IPS-15b (cell line): Measurements from ENCODE around the gene OR5I1.

Source experiments
- H3K27me3 ChIP-seq: one replicate; pipeline ENCODE4 v1.6.1; 2013; ENCODE audit warnings: low read length; ENCODE audit not compliant: control insufficient read depth, insufficient read depth
- H3K36me3 ChIP-seq: one replicate; pipeline ENCODE4 v1.6.1; 2013; ENCODE audit warnings: low read length; ENCODE audit not compliant: control insufficient read depth, insufficient read depth
- H3K4me1 ChIP-seq: one replicate; pipeline ENCODE4 v1.6.1; 2013; ENCODE audit warnings: mild to moderate bottlenecking, low read length; ENCODE audit not compliant: control insufficient read depth, insufficient read depth
- H3K4me3 ChIP-seq: one replicate; pipeline ENCODE4 v1.5.1; 2013; ENCODE audit warnings: low read depth, low read length
- H3K9ac ChIP-seq: one replicate; pipeline ENCODE4 v1.6.1; 2013; ENCODE audit warnings: low read depth, mild to moderate bottlenecking, low read length
- H3K9me3 ChIP-seq: one replicate; pipeline ENCODE4 v1.6.1; 2013; ENCODE audit warnings: mild to moderate bottlenecking, low read length; ENCODE audit not compliant: control insufficient read depth, insufficient read depth

The OR5I1 gene

DNA sequence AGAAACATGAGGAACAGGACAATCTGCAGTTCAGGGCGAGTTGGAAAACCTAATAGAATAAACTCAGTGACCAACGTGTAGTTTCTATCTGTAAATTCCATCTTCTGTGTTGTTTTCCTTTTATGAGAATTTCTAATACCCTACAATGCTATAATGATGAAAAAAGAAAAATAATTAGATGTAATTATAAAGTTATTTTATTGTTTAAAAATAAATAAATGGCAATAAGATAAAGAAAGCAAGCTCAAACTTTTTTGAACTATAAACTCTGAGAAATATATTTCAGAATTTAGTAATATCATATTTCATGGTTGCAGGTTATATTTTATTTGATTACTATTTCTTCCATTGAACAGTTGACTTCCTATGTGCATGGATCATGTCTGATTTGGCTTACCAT, at the start of gene OR5I1:
OR5I1 (minus strand) TSS at position 101 of the 400 bp plus-strand sequence; CDS start at position 101, 0 bp downstream.
- H3K9ac ChIP-seq, result no peak within 1 kb of the TSS
- no peaks in the 10 kb centered on the region for H3K27me3 ChIP-seq
- no peaks in the 10 kb centered on the region for H3K4me1 ChIP-seq
- no peak within 1 kb of the TSS for H3K4me3 ChIP-seq
- H3K36me3 ChIP-seq, result no peaks in the 10 kb centered on the region
- no peaks in the 10 kb centered on the region for H3K9me3 ChIP-seq

DNA sequence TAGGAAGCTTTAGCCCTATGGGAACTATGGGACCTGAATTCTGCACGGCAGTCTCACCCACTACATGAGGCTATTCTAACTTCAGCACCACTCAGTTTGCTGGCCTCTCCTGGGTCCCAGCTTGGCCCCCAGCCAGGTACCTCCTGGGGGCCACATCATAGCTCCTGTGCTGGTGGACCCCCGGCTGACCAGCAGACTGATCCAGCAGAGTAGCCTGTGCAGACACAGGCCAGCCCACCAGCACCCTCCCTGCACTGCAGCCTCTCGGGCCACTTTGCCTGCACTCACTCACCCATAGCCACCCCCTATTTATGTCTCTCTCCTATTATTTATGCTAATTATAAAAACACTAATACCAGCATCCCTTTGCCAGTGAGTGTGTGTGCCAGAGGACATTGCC, 34.7 kb upstream of the OR5I1 start:
- H3K4me1 ChIP-seq, result peaks cover 5% of the 10 kb centered on the region
- H3K36me3 ChIP-seq, result no peaks in the 10 kb centered on the region
- H3K9me3 ChIP-seq, result no peaks in the 10 kb centered on the region
- H3K9ac ChIP-seq, result no peak overlapping the region
- H3K27me3 ChIP-seq, result no peaks in the 10 kb centered on the region
- no peak overlapping the region for H3K4me3 ChIP-seq

DNA sequence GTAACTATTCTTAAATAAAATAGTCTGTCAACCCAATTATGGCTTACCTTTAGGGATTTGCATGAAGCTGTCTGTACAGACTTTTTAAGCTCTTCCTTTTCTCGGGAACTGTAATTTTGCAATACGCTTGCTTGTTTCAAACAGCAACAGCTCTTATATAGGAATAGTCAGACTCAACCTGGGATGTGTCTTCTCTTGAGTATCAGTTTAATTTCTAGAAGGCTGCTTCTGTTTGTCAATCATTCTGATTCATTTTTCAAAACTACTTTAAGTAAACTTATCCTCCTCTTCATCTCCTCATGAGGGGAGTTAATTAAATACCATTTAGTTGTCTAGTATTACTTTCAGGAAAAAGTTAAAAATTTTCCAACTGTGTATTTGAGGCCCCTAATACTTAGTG, 33.6 kb upstream of the OR5I1 start, which contains the start of gene OR10AG1:
OR10AG1 (minus strand) TSS at position 101 of the 400 bp plus-strand sequence; CDS start at position 63, 38 bp downstream.
- H3K9me3 ChIP-seq, result no peaks in the 10 kb centered on the region
- H3K36me3 ChIP-seq, result no peaks in the 10 kb centered on the region
- peaks cover 5% of the 10 kb centered on the region for H3K4me1 ChIP-seq
- H3K27me3 ChIP-seq, result no peaks in the 10 kb centered on the region
- H3K4me3 ChIP-seq, result no peak within 1 kb of the TSS
- H3K9ac ChIP-seq, result no peak within 1 kb of the TSS

DNA sequence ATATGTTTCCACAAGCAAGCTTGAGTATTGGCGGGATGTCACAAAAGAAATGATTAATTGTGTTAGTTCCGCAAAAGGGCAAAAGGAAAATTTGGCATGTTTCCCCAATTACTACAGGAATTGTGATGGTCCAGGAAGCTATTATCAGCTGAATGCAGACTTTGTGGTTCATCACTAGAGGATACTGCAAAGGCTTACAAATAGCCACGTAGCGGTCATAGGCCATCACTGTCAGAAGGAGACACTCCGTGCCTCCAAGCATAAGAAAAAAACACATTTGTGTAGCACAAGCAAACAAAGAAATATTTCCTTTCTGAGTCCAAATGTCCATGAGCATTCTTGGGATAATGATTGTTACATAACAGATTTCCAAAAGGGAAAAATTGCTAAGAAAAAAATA, 31.7 kb upstream of the OR5I1 start:
- Histone ChIP-seq H3K4me3 (no peak overlapping the region), H3K27me3 (no peaks in the 10 kb centered on the region), H3K36me3 (no peaks in the 10 kb centered on the region)

DNA sequence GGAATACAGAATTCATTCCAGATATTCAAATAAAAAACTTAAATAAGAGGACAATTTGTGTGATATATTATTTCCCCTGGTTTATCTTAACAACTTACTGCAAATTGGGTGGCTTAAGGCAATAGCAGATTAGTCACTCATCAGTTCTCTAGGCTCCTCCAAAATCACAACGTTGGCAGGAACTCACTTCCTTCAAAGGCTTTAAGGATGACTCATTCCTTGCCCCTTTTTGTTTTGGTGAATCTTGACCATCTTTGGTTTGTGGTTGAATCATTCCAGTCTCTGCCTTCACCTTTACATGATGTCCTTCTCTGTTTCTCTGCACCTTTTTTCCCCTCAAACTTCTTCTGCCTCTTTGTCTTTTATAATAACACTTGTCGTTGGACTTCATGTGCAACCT, 30.2 kb upstream of the OR5I1 start:
- Histone ChIP-seq H3K36me3 (no peaks in the 10 kb centered on the region), H3K27me3 (no peaks in the 10 kb centered on the region), H3K4me3 (no peak overlapping the region)

More for the DNA sequence above, 31.7 kb upstream of the OR5I1 start:
- Histone ChIP-seq H3K9ac (no peak overlapping the region), H3K4me1 (no peaks in the 10 kb centered on the region), H3K9me3 (no peaks in the 10 kb centered on the region)

DNA sequence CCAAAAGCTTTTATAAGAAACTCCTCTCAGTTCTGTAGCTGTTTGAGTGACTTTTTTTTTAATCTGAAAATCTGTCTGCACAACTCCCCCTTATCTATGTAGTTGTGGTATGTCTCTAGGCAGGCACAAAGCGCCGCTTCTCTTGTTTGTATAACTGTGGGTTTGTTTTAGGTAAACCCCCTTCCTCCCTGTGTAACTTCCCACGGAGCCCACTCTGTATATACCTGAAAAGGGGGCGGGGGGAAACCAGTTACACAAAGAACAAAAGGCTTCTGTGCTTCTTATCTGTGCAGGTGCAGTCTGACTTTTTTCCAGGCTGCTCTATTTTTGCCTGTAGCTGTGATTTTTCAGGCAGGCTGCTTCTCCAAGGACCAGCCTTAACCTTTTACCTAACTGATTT, 20.3 kb upstream of the OR5I1 start:
- H3K4me1 ChIP-seq, result no peaks in the 10 kb centered on the region
- H3K9ac ChIP-seq, result no peak overlapping the region
- H3K4me3 ChIP-seq, result no peak overlapping the region
- no peaks in the 10 kb centered on the region for H3K36me3 ChIP-seq
- no peaks in the 10 kb centered on the region for H3K27me3 ChIP-seq
- no peaks in the 10 kb centered on the region for H3K9me3 ChIP-seq

More for the DNA sequence above, 30.2 kb upstream of the OR5I1 start:
- Histone ChIP-seq H3K9me3 (no peaks in the 10 kb centered on the region), H3K4me1 (no peaks in the 10 kb centered on the region), H3K9ac (no peak overlapping the region)

DNA sequence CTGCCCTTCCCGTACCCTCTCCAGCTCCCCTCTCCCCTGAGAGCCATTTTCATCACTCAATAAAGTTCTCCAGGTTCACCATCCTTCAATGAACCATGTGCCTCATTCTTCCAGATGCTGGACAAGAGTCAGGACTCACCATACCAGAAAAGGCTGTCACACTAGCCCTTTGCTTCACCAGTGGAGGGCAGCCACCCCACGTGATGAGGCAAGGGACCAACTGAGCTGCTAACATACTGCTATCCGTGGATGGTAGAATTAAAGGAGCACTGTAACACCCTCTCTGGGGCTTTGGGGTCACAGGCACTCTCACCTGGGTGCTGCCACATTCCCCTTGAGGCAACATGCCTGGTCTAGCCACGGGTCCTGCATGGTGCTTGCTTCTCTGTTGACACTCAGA, 13.1 kb upstream of the OR5I1 start:
- no peaks in the 10 kb centered on the region for H3K36me3 ChIP-seq
- peaks cover 3% of the 10 kb centered on the region for H3K4me1 ChIP-seq
- no peaks in the 10 kb centered on the region for H3K27me3 ChIP-seq
- H3K9ac ChIP-seq, result no peak overlapping the region
- H3K4me3 ChIP-seq, result no peak overlapping the region
- H3K9me3 ChIP-seq, result no peaks in the 10 kb centered on the region

DNA sequence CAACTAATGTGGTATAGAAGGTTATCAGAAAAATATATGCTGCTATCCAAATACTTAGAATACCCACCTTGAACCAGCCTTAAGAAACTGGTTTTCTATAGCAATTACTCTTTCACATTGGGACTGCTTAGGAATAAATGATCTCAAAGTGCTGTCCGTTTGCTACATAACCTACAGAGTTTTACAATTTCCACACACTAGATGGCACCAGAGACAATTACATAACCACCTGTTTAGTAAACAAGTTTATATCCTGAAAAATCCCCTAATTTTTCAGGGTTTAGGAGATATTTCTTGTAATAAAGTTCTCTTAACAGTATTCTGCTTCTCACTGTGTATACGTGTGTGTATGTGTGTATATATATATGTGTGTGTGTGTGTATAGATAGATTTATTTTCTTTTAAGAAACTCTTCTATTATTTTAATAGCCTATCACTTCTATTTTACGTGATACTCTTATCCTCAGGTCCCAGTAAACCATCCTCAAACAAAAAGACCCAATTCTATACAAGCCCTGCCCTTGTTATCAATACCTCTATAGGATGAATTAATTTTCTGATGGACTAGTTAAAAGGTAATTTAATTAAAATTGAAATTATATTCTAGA, 6.7 kb upstream of the OR5I1 start:
- no peaks in the 10 kb centered on the region for H3K27me3 ChIP-seq
- H3K4me3 ChIP-seq, result no peak overlapping the region
- H3K9ac ChIP-seq, result no peak overlapping the region

DNA sequence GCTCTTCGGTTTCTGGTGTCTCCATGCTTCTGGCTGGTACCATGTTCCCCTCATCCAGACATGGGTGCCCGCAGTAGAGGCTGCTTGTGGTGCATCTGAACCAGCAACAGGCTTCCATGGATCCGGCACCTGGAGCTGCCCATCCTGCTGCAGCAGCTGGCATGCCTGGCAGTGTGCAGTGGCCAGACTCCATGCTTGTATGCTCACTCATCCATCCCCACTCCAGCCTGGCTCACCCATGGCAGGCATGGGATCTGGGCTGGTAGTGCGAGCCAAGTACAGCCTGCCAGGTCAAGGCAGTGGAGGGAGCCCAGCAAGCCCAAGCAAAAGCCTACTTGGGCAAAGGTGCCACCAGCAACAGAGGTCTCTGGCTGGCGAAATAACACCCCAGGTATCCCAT, 15.7 kb downstream of the OR5I1 start:
- H3K9ac ChIP-seq, result no peak overlapping the region
- no peak overlapping the region for H3K4me3 ChIP-seq
- H3K4me1 ChIP-seq, result no peaks in the 10 kb centered on the region
- H3K36me3 ChIP-seq, result no peaks in the 10 kb centered on the region
- H3K9me3 ChIP-seq, result no peaks in the 10 kb centered on the region
- no peaks in the 10 kb centered on the region for H3K27me3 ChIP-seq

More for the DNA sequence above, 6.7 kb upstream of the OR5I1 start:
- Histone ChIP-seq H3K4me1 (peaks cover 3% of the 10 kb centered on the region), H3K36me3 (no peaks in the 10 kb centered on the region), H3K9me3 (no peaks in the 10 kb centered on the region)

DNA sequence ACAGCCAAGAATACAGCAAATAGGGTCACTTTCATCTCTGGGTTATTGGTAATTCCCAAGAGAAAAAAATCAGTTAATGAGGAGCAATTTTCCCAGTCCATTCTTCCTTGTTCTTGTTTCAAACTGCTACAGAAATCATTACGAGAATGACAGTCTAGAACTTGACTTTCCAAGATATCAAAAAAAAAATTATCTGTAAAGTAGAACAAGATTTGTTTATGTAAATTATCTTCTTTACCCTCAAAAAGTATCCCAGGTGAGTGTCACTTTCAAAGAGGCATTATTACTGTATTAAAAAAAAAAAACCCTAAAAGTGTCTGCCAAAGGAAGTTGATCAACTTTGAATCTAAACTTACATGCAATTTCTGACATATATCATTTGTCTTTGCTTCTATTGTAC, 21.7 kb downstream of the OR5I1 start, which contains the start of gene OR5W2:
OR5W2 (minus strand) TSS at position 101 of the 400 bp plus-strand sequence; CDS start at position 101, 0 bp downstream.
- Histone ChIP-seq H3K27me3 (no peaks in the 10 kb centered on the region), H3K36me3 (no peaks in the 10 kb centered on the region), H3K4me1 (no peaks in the 10 kb centered on the region), H3K9ac (no peak within 1 kb of the TSS), H3K9me3 (no peaks in the 10 kb centered on the region), H3K4me3 (no peak within 1 kb of the TSS)

DNA sequence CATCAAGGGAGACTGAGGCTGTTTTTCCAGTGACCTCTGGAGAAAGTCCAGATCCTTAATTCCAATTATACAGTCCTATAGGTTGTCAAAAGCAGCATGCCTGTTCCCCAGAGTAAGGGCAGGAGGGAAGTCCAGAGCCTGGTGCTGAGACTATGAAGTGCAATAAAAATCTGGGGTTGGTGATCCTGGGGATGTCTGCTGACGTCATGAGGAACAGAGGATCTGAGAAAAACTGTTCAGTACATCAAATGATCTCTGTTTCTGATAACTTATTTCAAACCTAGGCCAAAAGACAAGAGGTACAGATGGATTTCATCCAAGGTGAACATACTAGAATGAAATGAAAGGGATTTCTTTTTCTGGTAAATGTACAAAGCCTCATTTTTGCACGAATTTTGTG, 33.9 kb downstream of the OR5I1 start:
- H3K9me3 ChIP-seq, result no peaks in the 10 kb centered on the region
- no peaks in the 10 kb centered on the region for H3K27me3 ChIP-seq
- no peak overlapping the region for H3K4me3 ChIP-seq
- H3K4me1 ChIP-seq, result no peaks in the 10 kb centered on the region
- no peak overlapping the region for H3K9ac ChIP-seq
- no peaks in the 10 kb centered on the region for H3K36me3 ChIP-seq

DNA sequence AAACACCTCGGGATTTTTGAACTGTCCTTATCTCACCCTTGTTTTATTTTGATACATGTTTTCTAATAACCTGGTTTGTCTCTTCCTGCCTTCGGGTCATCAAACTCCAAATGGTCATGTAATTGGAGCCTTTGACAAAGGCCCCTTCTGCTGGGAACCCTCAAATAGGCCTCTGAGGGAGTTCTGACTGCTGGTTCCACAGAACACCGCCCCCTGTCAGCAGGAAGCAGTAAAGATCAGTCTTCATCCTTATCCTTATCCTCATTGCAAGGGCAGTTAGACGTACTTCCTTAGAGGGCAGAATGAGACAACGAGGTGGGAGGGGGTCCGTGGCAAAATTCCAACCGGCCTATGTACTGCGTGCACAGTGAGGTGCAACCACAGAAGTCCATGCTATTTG, 41.0 kb downstream of the OR5I1 start:
- no peak overlapping the region for H3K4me3 ChIP-seq
- no peaks in the 10 kb centered on the region for H3K4me1 ChIP-seq
- H3K27me3 ChIP-seq, result no peaks in the 10 kb centered on the region
- H3K36me3 ChIP-seq, result no peaks in the 10 kb centered on the region
- no peak overlapping the region for H3K9ac ChIP-seq
- no peaks in the 10 kb centered on the region for H3K9me3 ChIP-seq
